DMS79 treated with DMSO at 0.1 percent for 48 hours (cell line): Measurements from ENCODE around the gene KCTD6.
A peak's percentile ranks its signal among the peaks of the same experiment; 100 is the strongest.

ENCODE experiments used
- DNase-seq: peaks from one replicate; lab custom pipeline; 2025; lab: John Stamatoyannopoulos, UW

KCTD6 gene

GRCh38 chr3:58491506-58492402, at the start of gene KCTD6:
Gene KCTD6 (plus strand): TSS chr3:58492096. CDS start chr3:58498756, 6,660 bp downstream.
- peak; percentile 50 for DNase-seq

GRCh38 chr3:58452176-58452575, 39.7 kb upstream of the KCTD6 start:
- no peak for DNase-seq

- DNase-seq = no peak
Observed at GRCh38 chr3:58459160-58459559, 32.7 kb upstream of the KCTD6 start.

GRCh38 chr3:58462829-58463180, 29.1 kb upstream of the KCTD6 start:
- no peak for DNase-seq

- DNase-seq = peak; percentile 41
Observed at GRCh38 chr3:58463181-58463941, 28.5 kb upstream of the KCTD6 start.

- no peak for DNase-seq
Observed at GRCh38 chr3:58463942-58464271, 28.0 kb upstream of the KCTD6 start.

GRCh38 chr3:58464866-58465265, 27.0 kb upstream of the KCTD6 start:
- DNase-seq = no peak

GRCh38 chr3:58466899-58467563, 24.9 kb upstream of the KCTD6 start:
- no peak for DNase-seq

GRCh38 chr3:58469096-58469495, 22.8 kb upstream of the KCTD6 start:
- DNase-seq = no peak

GRCh38 chr3:58470363-58471024, 21.4 kb upstream of the KCTD6 start:
- no peak for DNase-seq

GRCh38 chr3:58471025-58471887, 20.6 kb upstream of the KCTD6 start:
- DNase-seq = peak; percentile 19

GRCh38 chr3:58473275-58473674, 18.6 kb upstream of the KCTD6 start:
- no peak for DNase-seq

- DNase-seq = no peak
Observed at GRCh38 chr3:58474348-58474911, 17.5 kb upstream of the KCTD6 start.

- DNase-seq = no peak
Observed at GRCh38 chr3:58474967-58475578, 16.8 kb upstream of the KCTD6 start.

GRCh38 chr3:58478781-58479180, 13.1 kb upstream of the KCTD6 start:
- no peak for DNase-seq

GRCh38 chr3:58480309-58480708, 11.6 kb upstream of the KCTD6 start:
- DNase-seq = no peak

- DNase-seq = no peak
Observed at GRCh38 chr3:58482917-58483636, 8.8 kb upstream of the KCTD6 start.

- no peak for DNase-seq
Observed at GRCh38 chr3:58484045-58484721, 7.7 kb upstream of the KCTD6 start.

- DNase-seq = no peak
Observed at GRCh38 chr3:58484722-58485069, 7.2 kb upstream of the KCTD6 start.
